Astrocyte of the cerebellum (primary cell): ENCODE data around the gene EPC1.

ENCODE experiments used
- DNase-seq: peaks from one replicate; pipeline ENCODE4 v3.0.0-alpha.2; 2011; ENCODE audit warnings: low read depth
- H3K4me3 ChIP-seq: 2 replicates; pipeline ENCODE4 v1.5.1; 2011; ENCODE audit warnings: mild to moderate bottlenecking, low read depth, low read length, moderate library complexity
- in situ Hi-C: cut with HindIII; loops from 2 replicates; pipeline ENCODE4 v1.10.0; 2017; ENCODE audit warnings: low sequenced_read_pairs
- TF ChIP-seq, protein P1 (sequence below): IDR thresholded peaks from 2 replicates; pipeline ENCODE4 v1.5.1; 2012; ENCODE audit warnings: low read length, low read depth, moderate library complexity, mild to moderate bottlenecking; ENCODE audit errors: missing control alignments

EPC1 gene

DNA sequence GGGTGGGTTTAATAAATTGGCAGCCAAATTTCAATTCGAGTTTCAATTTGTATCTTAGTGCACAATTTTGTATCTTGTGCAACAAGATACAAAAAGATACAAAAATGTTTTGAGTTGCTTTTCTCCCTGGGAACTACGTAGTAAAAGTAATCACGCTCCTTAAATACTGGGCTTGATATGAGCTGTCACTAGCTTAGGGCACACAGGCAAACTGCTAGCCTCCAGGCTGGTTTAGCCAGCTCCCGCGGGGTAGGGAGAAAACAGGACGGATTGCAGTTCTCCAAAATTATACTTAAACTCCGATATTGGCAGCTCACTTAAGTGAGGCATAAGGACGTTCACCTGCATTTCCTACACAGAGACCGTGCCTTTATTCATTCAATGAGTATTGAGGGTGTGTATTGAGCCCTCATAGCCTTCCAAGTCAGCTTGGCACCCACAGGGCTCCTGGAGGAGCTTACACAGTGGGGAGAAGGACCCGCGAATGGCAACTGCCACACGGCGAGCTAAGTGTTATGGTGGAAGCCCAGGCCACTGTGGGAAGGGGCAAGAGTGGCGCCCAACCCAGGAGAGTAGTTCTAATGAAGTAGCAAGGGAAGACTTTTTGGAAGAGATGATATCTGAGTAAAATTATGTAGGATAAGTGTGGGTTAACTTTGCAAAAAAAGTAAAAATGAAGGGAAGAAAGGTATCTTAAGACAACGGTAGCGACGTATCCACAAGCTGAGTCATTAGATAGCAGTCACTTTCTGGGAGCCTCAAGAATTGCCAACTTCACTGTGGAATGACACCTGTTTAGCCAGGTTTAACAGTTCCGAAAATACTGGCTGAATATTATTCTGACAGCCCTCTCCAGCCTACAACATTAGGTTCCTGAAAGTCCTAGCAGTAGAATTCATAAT is 1.6 kb upstream of the EPC1 start:
- no peak for DNase-seq
- H3K4me3 ChIP-seq: no peak overlapping the region
- in situ Hi-C loops: no loop called here
- TF ChIP-seq, protein P1, sequence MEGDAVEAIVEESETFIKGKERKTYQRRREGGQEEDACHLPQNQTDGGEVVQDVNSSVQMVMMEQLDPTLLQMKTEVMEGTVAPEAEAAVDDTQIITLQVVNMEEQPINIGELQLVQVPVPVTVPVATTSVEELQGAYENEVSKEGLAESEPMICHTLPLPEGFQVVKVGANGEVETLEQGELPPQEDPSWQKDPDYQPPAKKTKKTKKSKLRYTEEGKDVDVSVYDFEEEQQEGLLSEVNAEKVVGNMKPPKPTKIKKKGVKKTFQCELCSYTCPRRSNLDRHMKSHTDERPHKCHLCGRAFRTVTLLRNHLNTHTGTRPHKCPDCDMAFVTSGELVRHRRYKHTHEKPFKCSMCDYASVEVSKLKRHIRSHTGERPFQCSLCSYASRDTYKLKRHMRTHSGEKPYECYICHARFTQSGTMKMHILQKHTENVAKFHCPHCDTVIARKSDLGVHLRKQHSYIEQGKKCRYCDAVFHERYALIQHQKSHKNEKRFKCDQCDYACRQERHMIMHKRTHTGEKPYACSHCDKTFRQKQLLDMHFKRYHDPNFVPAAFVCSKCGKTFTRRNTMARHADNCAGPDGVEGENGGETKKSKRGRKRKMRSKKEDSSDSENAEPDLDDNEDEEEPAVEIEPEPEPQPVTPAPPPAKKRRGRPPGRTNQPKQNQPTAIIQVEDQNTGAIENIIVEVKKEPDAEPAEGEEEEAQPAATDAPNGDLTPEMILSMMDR: no peak

DNA sequence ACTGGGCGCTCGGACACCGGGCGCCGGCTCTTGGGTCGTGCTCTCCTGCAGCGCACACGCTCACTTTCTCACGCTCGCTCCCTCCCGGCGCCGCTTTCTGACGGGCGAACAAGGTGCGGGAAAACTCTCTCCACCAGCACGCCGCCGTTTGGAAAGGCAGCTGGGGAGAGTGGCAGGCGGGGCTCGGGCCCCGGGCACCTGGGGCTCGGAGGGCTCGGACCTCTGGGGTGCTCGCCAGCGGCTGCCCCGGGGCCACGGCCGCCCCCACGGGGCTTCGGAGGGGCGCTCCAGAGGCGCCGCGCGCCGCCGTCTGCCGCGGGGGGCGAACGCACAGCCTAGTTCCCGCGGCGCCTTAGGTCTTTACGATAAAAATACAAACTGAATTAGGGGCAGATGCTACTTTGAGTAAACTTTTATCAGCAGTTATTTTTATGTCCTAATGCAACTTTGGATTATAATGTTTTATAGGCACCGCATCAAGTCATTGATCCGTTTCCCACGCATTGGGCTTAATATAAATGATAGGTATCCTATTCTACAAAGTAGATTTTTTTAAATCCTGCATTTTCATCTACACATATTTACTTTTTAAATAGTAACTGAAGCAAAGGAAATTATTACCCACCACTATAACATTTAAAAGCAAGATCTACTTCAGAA is 535 bp upstream of the EPC1 start:
- in situ Hi-C loops: no loop called here
- H3K4me3 ChIP-seq: peak overlapping the region; percentile 92
- DNase-seq: no peak
- TF ChIP-seq, protein P1: no peak

DNA sequence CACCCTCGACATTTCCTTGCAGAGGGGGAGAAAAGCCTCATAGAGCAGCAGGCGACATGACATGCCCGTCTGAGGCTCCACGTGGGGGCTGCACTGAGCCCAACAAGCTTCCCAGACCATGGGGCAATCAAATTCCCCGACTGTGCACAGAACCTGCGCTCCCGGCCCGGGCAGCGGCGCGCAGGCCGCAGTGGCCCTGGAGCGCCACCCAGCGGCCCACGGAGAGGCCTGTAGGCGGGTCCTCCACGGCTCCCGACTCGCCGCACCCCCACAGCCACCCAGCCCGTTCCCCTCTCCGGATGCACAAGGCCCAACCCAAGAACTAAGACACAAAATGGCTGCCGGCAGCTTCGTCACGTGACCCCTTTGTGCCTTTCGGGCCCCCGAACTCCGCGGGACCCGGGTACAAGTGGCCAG is 816 bp downstream of the EPC1 start:
- in situ Hi-C loops: no loop called here
- TF ChIP-seq, protein P1: peak; percentile 99

DNA sequence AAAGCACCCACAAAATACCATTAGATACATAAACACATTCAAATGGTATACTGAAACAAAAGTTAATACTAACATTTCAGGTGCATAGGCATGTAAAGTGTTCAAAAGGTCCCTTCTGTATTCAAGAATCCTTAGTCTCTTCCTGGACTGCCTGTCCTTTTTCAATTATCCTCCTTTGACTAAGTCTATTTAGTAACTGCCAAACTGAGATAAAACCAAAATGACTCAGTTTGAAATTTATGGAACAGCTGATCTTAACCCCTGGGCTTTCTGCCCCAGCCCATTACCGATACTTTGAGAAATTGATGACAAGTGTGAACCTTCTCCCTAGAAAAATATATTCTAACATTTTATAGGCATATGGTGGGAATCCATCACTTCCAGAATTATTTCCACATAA is 5.4 kb downstream of the EPC1 start:
- in situ Hi-C loops: no loop called here
- TF ChIP-seq, protein P1: no peak
- DNase-seq: no peak
- no peak overlapping the region for H3K4me3 ChIP-seq

More for the DNA sequence above, 816 bp downstream of the EPC1 start:
- peak overlapping the region; percentile 92 for H3K4me3 ChIP-seq
- peak; percentile 88 for DNase-seq

DNA sequence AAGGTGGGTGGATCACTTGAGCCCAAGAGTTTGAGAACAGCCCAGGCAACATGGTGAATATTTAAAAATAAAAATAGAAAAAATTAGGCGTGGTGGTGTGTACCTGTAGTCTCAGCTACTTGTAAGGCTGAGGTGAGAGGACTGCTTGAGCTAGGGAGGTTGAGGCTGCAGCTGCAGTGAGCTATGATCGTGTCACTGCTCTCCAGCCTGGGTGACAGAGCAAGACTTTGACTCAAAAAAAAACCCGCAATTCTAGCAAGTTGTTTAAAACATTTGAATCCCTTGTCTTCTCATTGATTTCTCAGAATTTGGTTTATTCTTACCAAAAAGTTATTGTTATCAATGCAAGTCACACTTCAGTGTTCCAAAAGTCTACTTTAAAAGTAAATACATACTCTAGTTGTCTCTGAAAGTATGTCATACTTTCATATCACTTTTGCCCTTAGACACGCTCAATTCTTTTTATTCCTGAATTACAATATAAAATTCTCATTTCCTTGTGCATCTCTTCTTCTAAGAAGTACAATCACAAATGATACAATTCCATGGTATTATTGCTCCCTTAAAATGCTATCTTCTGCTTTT is 6.3 kb downstream of the EPC1 start:
- DNase-seq: no peak
- TF ChIP-seq, protein P1: no peak
- in situ Hi-C loops: no loop called here

DNA sequence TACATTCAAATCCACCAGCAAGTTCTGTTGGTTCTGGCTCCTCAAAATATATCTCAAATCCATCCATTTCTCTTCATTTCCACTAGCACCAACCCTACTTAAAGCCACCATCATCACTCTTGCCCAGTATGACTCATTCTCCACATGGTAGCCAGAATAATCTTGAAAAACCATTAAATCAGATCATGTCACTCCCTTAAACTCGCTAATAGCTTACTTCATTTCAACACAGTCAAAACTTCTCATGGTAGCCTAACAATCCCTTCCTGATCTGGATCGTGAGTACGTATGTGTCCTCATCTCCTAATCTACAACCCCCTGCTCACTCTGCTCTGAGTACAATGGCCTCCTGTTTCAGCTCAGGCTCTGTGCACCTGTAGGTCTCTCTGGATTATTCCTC is 8.7 kb downstream of the EPC1 start:
- H3K4me3 ChIP-seq: no peak overlapping the region
- DNase-seq: no peak
- TF ChIP-seq, protein P1: no peak
- in situ Hi-C loops: no loop called here

More for the DNA sequence above, 6.3 kb downstream of the EPC1 start:
- no peak overlapping the region for H3K4me3 ChIP-seq
